DND-41 (cell line): ENCODE measurements around the gene SLC13A5.

ENCODE experiments used
- ATAC-seq: fragments of 200-7000 bp; cut with Tn5 transposase; 3 replicates; pipeline ENCODE4 v1.9.1; 2021; ENCODE audit warnings: low read depth; ENCODE audit not compliant: insufficient read depth
- DNase-seq: peaks from one replicate; pipeline ENCODE4 v3.0.0-alpha.2; 2020
- H2AFZ ChIP-seq: 2 replicates; pipeline ENCODE4 v1.6.0; 2012; ENCODE audit warnings: low read depth, low read length
- H3K27ac ChIP-seq: 2 replicates; pipeline ENCODE4 v1.5.1; 2012; ENCODE audit warnings: low read length, inconsistent platforms
- H3K27me3 ChIP-seq: fragments of 200-600 bp; sonication (generic); 2 replicates; pipeline ENCODE4 v1.6.0; 2012; ENCODE audit warnings: low read length, mild to moderate bottlenecking, inconsistent platforms; ENCODE audit not compliant: insufficient read depth, poor library complexity
- H3K36me3 ChIP-seq: 2 replicates; pipeline ENCODE4 v1.5.1; 2012; ENCODE audit warnings: low read length, inconsistent platforms; ENCODE audit not compliant: insufficient read depth
- H3K4me1 ChIP-seq: 2 replicates; pipeline ENCODE4 v1.5.1; 2012; ENCODE audit warnings: mild to moderate bottlenecking, low read length; ENCODE audit not compliant: insufficient read depth
- H3K4me2 ChIP-seq: 2 replicates; pipeline ENCODE4 v1.6.0; 2012; ENCODE audit warnings: mild to moderate bottlenecking, moderate library complexity, low read length, inconsistent platforms; ENCODE audit not compliant: insufficient read depth
- H3K4me3 ChIP-seq, 2 experiments: fragments of 200-600 bp in 1 of 2; shearing (Covaris generic) in 1 of 2; 2 replicates each; pipeline ENCODE4 v1.5.1; 2012 to 2016; ENCODE audit warnings: inconsistent platforms in 2 of 2, low read length in 2 of 2, mild to moderate bottlenecking in 2 of 2, low read depth in 1 of 2, moderate library complexity in 1 of 2
- H3K79me2 ChIP-seq: 2 replicates; pipeline ENCODE4 v1.6.0; 2012; ENCODE audit warnings: low read length, inconsistent platforms; ENCODE audit not compliant: insufficient read depth
- H3K9ac ChIP-seq: 2 replicates; pipeline ENCODE4 v1.6.0; 2012; ENCODE audit warnings: low read depth, mild to moderate bottlenecking, inconsistent platforms, low read length, moderate library complexity
- H3K9me3 ChIP-seq: 2 replicates; pipeline ENCODE4 v1.5.1; 2012; ENCODE audit warnings: low read length, moderate library complexity, mild to moderate bottlenecking, inconsistent platforms; ENCODE audit not compliant: insufficient read depth, severe bottlenecking
- H4K20me1 ChIP-seq: 2 replicates; pipeline ENCODE4 v1.6.0; 2012; ENCODE audit warnings: low read length; ENCODE audit not compliant: insufficient read depth
- CTCF ChIP-seq: IDR thresholded peaks from 2 replicates; pipeline ENCODE4 v1.5.1; 2012; ENCODE audit warnings: borderline replicate concordance, low read length, moderate library complexity, mild to moderate bottlenecking; ENCODE audit not compliant: poor library complexity, severe bottlenecking; ENCODE audit errors: extremely low read depth
- EZH2 ChIP-seq: IDR thresholded peaks from 3 replicates; pipeline ENCODE4 v1.6.1; 2012; ENCODE audit warnings: borderline replicate concordance, low read depth, mild to moderate bottlenecking, moderate library complexity, low read length, inconsistent platforms; ENCODE audit not compliant: severe bottlenecking

Gene SLC13A5

GRCh38 chr17:6636105-6636504 lies 77.1 kb downstream of the SLC13A5 start:
- Histone ChIP-seq H3K4me3 (no peak overlapping the region), H3K27me3 (no peaks in the 10 kb centered on the region), H3K36me3 (peaks cover 31% of the 10 kb centered on the region), H3K9me3 (no peaks in the 10 kb centered on the region), H3K4me1 (peaks cover 16% of the 10 kb centered on the region), H3K4me2 (no peak overlapping the region), H3K27ac (no peak overlapping the region), H4K20me1 (peaks cover 12% of the 10 kb centered on the region; the same call in 1 of the 2 replicates), H3K9ac (no peak overlapping the region), H2AFZ (no peak overlapping the region), H3K79me2 (peaks cover 23% of the 10 kb centered on the region)
- no peak for DNase-seq
- TF ChIP-seq EZH2 (no peak), CTCF (no peak)
- ATAC-seq = no peak
